22Rv1 (cell line): ENCODE measurements around the gene ACAD10.

ENCODE experiments used
- H3K27ac ChIP-seq: fragments of 450-650 bp; 2 replicates; pipeline ENCODE4 v1.5.1; 2017
- ZFX ChIP-seq: fragments of 450-650 bp; IDR thresholded peaks from 2 replicates; pipeline ENCODE4 v1.6.1; 2017; ENCODE audit warnings: antibody characterized with exemption, borderline replicate concordance
- TF ChIP-seq, protein P1 (sequence below): fragments of 450-650 bp; IDR thresholded peaks from 2 replicates; pipeline ENCODE4 v1.5.1; 2017; ENCODE audit warnings: mild to moderate bottlenecking

The ACAD10 gene

DNA sequence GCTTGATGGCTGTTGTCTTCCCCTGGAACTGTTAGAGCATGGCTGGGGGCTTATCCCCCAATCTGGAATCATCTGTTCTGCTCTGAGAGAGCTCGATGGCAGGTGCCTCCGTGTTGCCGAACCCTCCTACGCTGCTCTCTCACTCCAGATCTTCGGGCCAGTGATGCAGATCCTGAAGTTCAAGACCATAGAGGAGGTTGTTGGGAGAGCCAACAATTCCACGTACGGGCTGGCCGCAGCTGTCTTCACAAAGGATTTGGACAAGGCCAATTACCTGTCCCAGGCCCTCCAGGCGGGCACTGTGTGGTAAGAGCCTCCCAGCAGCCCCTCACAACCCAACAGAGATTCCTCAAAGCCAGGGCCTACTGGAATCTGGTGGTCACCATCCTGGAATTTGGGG, 113.9 kb downstream of the ACAD10 start:
- no peak overlapping the region for H3K27ac ChIP-seq
- TF ChIP-seq ZFX, result no peak
- TF ChIP-seq, protein P1, sequence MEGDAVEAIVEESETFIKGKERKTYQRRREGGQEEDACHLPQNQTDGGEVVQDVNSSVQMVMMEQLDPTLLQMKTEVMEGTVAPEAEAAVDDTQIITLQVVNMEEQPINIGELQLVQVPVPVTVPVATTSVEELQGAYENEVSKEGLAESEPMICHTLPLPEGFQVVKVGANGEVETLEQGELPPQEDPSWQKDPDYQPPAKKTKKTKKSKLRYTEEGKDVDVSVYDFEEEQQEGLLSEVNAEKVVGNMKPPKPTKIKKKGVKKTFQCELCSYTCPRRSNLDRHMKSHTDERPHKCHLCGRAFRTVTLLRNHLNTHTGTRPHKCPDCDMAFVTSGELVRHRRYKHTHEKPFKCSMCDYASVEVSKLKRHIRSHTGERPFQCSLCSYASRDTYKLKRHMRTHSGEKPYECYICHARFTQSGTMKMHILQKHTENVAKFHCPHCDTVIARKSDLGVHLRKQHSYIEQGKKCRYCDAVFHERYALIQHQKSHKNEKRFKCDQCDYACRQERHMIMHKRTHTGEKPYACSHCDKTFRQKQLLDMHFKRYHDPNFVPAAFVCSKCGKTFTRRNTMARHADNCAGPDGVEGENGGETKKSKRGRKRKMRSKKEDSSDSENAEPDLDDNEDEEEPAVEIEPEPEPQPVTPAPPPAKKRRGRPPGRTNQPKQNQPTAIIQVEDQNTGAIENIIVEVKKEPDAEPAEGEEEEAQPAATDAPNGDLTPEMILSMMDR, result no peak

DNA sequence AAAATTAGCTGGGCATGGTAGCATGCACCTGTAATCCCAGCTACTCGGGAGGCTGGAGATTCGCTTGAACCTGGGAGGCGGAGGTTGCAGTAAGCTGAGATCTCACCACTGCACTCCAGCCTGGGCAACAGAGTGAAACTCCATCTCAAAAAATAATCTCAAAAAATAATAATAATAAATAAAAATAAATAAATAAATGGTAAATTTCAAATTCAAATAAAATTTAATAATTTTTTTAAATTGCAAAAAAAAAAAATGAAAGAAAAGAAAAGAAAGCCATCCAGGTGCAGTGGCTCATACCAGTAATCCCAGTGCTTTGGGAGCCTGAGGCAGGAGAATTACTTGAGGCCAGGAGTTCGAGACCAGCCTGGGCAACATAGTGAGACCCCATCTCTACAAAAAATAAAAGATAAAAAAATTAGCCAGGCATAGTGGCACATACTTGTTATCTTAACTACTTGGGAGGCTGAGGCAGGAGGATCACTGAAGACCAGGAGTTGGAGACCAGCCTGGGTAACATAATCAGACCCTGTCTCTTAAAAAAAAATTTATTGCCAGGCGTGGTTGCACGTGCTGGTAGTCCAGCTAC, 117.3 kb downstream of the ACAD10 start:
- no peak overlapping the region for H3K27ac ChIP-seq
- TF ChIP-seq ZFX, result no peak
- TF ChIP-seq, protein P1, result no peak

DNA sequence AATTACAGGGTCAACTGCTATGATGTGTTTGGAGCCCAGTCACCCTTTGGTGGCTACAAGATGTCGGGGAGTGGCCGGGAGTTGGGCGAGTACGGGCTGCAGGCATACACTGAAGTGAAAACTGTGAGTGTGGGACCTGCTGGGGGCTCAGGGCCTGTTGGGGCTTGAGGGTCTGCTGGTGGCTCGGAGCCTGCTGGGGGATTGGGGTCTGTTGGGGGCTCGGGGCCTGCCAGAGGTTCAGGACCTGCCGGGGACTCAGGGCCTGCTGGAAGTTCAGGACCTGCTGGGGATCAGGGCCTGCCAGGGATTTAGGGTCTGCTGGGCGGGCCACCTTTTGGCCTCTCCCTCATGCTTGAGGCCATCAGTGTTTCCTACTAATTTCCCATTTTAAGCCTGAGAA, 118.0 kb downstream of the ACAD10 start:
- H3K27ac ChIP-seq, result no peak overlapping the region
- TF ChIP-seq, protein P1, result no peak
- no peak for TF ChIP-seq ZFX

DNA sequence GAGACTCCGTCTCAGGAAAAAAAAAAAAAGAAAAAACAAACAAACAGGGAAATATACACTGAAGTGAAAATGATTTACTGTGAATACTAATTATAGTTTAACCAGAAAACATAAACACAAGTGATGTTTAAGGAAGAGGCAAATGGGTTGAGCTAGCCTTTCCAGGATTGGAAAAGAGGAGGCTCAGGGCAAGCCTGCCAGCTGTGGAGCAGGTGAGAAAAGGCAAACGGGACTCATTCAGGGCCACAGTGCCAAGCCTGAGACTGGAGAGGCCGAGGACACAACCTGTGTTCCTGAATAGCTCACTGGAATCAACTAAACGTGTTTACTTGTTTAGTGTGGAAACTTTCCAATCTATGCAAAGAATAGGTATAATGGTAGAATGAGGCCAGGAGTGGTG, 120.5 kb downstream of the ACAD10 start:
- H3K27ac ChIP-seq, result no peak overlapping the region
- TF ChIP-seq, protein P1, result no peak
- TF ChIP-seq ZFX, result no peak
